Gastrocnemius medialis (tissue), 4 donors: ENCODE measurements around the gene SPAG6.

ENCODE experiments used
- CTCF ChIP-seq, 5 experiments: fragments of 450-650 bp in 3 of 5; fragments of 200-600 bp in 2 of 5; sonication (generic) in 2 of 5; IDR thresholded peaks in 4 of 5; conservative IDR thresholded peaks in 1 of 5; 1 replicate in 4 of 5; 2 replicates in 1 of 5; pipeline ENCODE4 v1.5.1; 2016 to 2019; ENCODE audit warnings: antibody characterized with exemption in 5 of 5, mild to moderate bottlenecking in 3 of 5, moderate library complexity in 3 of 5
- POLR2A ChIP-seq, 2 donors: fragments of 450-650 bp; IDR thresholded peaks; one replicate each; pipeline ENCODE4 v1.6.1; 2017; ENCODE audit warnings: antibody characterized with exemption in 2 of 2, mild to moderate bottlenecking in 2 of 2, moderate library complexity in 2 of 2

GRCh38 chr10:22453948-22454591, 108.8 kb downstream of the SPAG6 start:
- TF ChIP-seq CTCF (IDR thresholded peaks at IDR 0.05 in 4 of 5, conservative IDR thresholded peaks at IDR 0.05 in 1 of 5) (no peak), POLR2A (IDR thresholded peaks at IDR 0.05) (no peak)
